A204.1 (cell line): Measurements from ENCODE around the gene GLIS2.
"Not testable (repeated sequence)": the region's sequence is repeated elsewhere in the genome, so short reads cannot be mapped to it uniquely, and the experiment has no call there.

Experiments
- FAIRE-seq: peaks from 2 replicates; lab custom pipeline; 2012; peaks lifted over from hg19 to GRCh38; lab: Jason Lieb, UNC

Gene GLIS2

GRCh38 chr16:4336701-4337539 is 21.1 kb downstream of the GLIS2 start:
- no peak for FAIRE-seq

GRCh38 chr16:4337540-4338088 is 21.7 kb downstream of the GLIS2 start:
- FAIRE-seq, result no peak

GRCh38 chr16:4338125-4338582 is 22.3 kb downstream of the GLIS2 start:
- no peak for FAIRE-seq

GRCh38 chr16:4338712-4339299 is 22.9 kb downstream of the GLIS2 start:
- no peak for FAIRE-seq

GRCh38 chr16:4339455-4339854 is 23.6 kb downstream of the GLIS2 start:
- no peak for FAIRE-seq

GRCh38 chr16:4339909-4340308 is 24.0 kb downstream of the GLIS2 start:
- no peak for FAIRE-seq

GRCh38 chr16:4340443-4340842 is 24.6 kb downstream of the GLIS2 start:
- FAIRE-seq, result no peak

GRCh38 chr16:4341250-4341649 is 25.4 kb downstream of the GLIS2 start:
- FAIRE-seq, result no peak

GRCh38 chr16:4342866-4343744 is 27.2 kb downstream of the GLIS2 start:
- FAIRE-seq, result no peak

- not testable (repeated sequence) for FAIRE-seq
Observed at GRCh38 chr16:4344300-4344982, 28.6 kb downstream of the GLIS2 start.

GRCh38 chr16:4344983-4345835 is 29.3 kb downstream of the GLIS2 start:
- FAIRE-seq, result no peak

GRCh38 chr16:4345836-4346781 is 30.2 kb downstream of the GLIS2 start:
- FAIRE-seq, result no peak

- no peak for FAIRE-seq
Observed at GRCh38 chr16:4347010-4347409, 31.1 kb downstream of the GLIS2 start.

- FAIRE-seq, result no peak
Observed at GRCh38 chr16:4347765-4348509, 32.1 kb downstream of the GLIS2 start.

- no peak for FAIRE-seq
Observed at GRCh38 chr16:4349332-4349731, 33.5 kb downstream of the GLIS2 start.

- FAIRE-seq, result no peak
Observed at GRCh38 chr16:4350365-4350786, 34.5 kb downstream of the GLIS2 start.

GRCh38 chr16:4350787-4351659 is 35.2 kb downstream of the GLIS2 start, which contains the start of gene PAM16:
Gene PAM16, minus strand, starts transcription at chr16:4351321. Its CDS starts 87 bp downstream, at chr16:4351234.
- FAIRE-seq, result peak; percentile 6

GRCh38 chr16:4351880-4352279 is 36.0 kb downstream of the GLIS2 start:
- no peak for FAIRE-seq
